Activated CD4-positive, alpha-beta T cell treated with anti-CD3 and anti-CD28 coated beads, Interleukin-2, amount 50 U/mL, for 24 hours (primary cell): ENCODE results near the gene COX11.

ENCODE experiments used
- DNase-seq, 2 donors: peaks; one replicate each; pipeline ENCODE4 v3.0.0-alpha.2; 2020; ENCODE audit warnings: low read depth in 1 of 2, low spot score in 1 of 2

Gene COX11, protein sequence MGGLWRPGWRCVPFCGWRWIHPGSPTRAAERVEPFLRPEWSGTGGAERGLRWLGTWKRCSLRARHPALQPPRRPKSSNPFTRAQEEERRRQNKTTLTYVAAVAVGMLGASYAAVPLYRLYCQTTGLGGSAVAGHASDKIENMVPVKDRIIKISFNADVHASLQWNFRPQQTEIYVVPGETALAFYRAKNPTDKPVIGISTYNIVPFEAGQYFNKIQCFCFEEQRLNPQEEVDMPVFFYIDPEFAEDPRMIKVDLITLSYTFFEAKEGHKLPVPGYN

DNA sequence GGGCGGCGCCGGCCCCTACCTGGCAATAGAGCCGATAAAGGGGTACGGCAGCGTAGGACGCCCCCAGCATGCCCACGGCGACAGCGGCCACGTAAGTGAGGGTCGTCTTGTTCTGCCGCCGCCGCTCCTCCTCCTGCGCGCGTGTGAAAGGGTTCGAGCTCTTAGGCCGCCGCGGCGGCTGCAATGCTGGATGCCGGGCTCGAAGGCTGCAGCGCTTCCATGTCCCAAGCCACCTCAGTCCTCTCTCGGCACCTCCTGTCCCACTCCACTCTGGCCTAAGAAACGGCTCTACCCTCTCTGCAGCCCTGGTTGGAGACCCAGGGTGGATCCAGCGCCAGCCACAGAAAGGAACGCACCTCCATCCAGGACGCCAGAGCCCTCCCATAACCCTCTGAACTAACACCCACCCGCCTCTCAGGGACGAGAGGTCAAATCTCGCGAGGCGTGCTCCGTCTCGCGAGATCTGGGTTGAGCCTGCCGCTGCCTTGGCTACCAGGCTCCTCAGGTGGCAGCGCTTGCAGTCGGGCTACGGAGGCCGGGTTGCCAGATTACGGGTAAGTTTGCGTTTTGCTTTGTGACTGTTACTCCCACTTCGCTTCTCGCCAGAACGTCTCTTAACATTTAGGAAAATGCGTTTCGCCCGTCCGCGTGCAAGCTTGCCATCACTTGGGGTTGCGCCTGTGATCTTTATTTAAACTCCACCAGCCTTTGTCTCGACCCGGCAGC lies at the start of gene COX11, which contains the start of gene STXBP4:
Gene COX11 (minus strand): TSS at position 393 of the 726 bp plus-strand sequence. CDS start 8 bp downstream, at position 385.
Gene STXBP4 (plus strand): TSS at position 504 of the 726 bp plus-strand sequence. CDS start 17,455 bp downstream, outside the sequence.
- DNase-seq = peak; percentile 85 to 92

- DNase-seq = no peak
These were observed 37.1 kb upstream of the COX11 start for GRCh38 chr17:55005520-55005919.

DNA sequence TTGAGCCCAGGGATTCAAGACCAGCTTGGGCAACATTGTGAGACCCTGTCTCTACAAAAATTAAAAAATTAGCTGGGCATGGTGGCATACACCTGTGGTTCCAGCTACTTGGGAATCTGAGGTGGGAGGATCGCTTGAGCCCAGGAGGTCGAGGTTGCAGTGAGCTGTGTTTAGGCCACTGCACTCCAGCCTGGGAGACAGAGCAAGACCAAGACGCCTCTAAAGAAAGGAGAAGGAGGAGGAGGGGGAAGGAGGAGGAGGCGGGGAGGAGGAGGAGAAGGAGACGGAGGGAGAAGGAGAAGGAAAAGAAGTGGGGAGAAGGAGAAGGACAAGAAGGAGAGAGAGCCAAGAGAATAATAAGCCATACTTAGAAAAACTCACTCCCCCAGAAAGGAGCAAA lies 36.0 kb upstream of the COX11 start:
- no peak for DNase-seq

GRCh38 chr17:55002458-55002857 lies 34.0 kb upstream of the COX11 start:
- no peak for DNase-seq

- DNase-seq = no peak
These were observed 28.0 kb upstream of the COX11 start for GRCh38 chr17:54996441-54996840.

- DNase-seq = peak in 1 of 2 donors; percentile 9
These were observed 24.6 kb upstream of the COX11 start for GRCh38 chr17:54992797-54993639.

GRCh38 chr17:54991567-54991966 lies 23.1 kb upstream of the COX11 start:
- DNase-seq = no peak

DNA sequence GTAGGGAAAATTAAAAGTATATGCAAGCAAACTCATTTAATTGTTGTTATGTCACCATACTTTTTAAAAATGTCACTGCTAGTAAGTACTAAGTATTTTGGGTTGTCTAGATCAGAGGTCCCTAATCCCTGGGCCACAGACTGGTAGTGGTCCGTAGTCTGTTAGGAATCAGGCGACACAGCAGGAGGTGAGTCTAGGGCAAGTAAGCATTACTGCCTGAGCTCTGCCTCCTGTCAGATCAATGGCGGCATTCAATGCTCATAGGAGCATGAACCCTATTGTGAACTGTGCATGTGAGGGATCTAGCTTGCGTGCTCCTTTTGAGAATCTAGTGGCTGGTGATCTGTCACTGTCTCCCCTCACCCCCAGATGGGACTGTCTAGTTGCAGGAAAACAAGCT lies 21.7 kb upstream of the COX11 start:
- no peak for DNase-seq

- DNase-seq = no peak
These were observed 17.0 kb upstream of the COX11 start for GRCh38 chr17:54985476-54985875.

DNA sequence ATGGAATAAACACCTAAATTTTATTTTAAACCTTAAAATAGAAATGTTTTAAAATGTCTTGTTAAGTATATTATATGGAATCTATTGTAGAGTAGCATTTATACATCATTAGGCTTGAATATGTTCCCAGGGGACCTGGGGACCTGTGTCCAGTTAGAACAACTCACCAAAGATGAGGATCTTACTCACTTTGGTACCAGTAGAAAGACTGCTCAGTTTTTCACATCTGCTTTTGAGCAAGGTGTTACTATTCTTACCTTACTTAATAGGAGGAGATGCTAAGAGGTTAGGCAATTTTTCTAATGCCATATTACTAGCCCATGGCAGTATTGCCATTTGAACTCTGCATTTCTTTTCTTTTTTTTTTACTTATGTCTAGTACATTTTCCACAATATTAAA lies 14.8 kb upstream of the COX11 start:
- no peak for DNase-seq

DNA sequence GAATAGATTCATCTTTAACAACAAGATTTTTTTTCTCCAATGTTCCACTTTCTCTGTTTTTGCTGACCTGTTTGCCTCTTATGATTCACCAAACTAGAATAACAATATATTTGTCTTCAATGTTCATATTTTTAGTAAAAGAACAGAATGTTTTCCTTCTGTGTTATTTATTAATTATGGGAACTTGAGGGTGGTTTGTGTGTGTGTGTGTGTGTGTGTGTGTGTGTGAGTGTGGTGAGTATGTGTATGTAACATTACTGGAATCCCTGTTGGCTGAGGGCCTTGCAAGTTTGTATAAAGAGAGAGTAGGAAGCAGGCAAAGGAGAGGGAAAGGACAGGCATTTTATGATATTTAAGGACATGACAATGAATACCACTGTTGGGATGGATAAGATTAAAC lies 13.9 kb upstream of the COX11 start:
- no peak for DNase-seq

DNA sequence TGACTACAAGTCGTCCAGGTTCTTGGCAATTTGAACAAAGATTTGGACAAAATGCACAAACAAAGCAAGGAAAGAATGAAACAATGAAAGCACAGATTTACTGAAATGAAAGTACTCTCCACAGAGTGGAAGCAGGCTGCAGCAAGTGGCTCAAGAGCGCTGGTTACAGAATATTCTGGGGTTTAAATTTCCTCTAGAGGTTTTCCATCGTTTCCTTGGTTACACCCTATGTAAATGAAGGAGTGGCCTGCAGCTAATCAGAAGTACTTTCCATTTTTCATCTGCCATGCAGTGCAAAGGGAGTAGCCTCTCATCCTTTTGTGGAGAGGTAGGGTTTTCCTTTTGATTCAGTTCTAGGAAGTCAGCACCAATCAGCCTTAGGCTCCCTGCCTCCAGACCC lies 11.9 kb upstream of the COX11 start:
- no peak for DNase-seq

GRCh38 chr17:54979657-54980056 lies 11.2 kb upstream of the COX11 start:
- no peak for DNase-seq

DNA sequence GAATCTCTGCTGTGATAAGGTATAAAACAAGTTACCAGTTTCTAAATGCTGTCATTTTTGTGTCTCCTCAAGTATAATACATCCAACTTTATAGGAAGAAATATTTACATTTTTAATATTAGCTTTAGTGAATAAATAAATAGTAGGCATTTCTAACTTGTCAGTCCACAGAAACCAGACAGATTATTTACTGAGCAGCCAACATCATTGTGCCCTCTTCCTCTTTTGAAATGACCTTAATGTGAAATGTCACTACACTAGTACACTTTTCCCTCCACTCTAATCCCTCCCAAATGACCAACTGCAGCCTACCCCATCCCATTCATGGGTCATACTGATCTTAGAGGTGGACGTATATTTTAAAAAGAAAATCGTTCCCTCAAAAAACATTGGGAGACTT lies 9.3 kb upstream of the COX11 start:
- DNase-seq = no peak

DNA sequence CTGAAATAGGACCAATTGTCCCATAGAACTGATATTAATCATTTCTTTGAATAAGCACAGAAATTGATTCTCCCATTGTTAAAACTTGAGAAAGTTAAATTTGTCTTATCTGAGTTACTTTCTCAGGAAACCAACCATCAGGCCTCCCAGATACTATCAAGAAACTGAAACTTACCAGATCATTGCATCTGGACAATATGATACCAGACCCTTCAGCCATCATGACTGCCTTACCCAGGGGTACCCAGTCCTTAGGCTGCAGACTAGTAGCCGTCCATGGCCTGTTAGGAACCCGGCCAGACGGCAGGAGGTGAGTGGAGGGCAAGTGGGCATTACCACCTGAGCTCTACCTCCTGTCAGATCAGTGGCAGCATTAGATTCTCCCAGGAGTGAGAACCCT lies 7.9 kb upstream of the COX11 start:
- DNase-seq = no peak

DNA sequence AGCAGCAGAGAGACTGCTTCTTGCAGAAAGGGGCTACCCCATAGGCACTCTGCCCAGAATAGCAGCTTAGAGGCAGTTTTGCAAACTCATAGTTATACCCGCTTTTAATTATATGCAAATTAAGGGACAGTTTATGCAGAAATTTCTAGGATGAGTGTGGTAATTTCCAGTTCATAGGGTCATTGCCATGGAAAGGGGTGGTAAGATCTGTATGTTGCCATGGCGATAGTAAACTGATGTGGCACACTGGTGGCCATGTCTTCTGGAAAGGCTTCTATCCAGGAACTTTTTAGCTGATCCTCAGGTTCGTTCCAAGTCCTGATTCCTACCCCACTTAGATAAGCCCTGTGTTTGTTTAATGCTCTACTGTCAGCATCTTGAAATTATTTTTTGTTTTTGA lies 6.3 kb upstream of the COX11 start:
- no peak for DNase-seq

DNA sequence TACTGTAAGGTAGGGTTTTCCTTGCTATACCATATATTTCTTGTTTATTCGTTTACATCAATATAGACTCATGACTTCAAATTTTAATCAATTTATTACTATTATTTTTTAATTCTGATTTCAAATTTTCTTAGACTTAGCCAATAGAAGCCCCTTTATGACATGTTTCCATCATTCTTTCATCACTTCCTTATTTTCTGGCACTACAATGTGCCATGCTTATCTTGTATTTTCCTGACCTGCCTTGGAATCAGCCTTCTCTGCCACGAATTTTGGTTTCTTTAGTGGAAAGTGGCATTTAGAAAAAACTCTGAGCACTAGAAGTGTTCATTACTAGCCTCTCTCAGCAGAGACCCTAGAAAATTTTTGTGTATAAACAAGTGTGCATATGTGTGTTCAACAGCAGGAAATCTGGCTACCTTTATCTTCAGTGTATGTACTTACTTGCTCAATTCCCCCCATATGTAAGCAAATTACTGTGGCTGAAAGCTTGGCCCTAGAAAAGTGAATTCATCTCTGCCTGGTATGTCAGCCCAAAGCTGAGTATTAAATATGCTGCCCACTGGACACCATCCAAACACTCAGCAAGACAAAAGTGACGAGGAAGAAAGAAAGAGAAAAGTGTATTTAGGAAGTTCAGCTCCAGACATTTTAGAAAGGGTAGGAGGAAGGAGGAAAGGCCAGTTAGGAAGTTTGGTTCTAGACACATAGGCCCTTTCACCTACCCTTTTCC lies 4.1 kb upstream of the COX11 start:
- no peak for DNase-seq

- no peak for DNase-seq
These were observed 3.4 kb upstream of the COX11 start for GRCh38 chr17:54971901-54972300.

GRCh38 chr17:54971147-54971546 lies 2.7 kb upstream of the COX11 start:
- DNase-seq = no peak

DNA sequence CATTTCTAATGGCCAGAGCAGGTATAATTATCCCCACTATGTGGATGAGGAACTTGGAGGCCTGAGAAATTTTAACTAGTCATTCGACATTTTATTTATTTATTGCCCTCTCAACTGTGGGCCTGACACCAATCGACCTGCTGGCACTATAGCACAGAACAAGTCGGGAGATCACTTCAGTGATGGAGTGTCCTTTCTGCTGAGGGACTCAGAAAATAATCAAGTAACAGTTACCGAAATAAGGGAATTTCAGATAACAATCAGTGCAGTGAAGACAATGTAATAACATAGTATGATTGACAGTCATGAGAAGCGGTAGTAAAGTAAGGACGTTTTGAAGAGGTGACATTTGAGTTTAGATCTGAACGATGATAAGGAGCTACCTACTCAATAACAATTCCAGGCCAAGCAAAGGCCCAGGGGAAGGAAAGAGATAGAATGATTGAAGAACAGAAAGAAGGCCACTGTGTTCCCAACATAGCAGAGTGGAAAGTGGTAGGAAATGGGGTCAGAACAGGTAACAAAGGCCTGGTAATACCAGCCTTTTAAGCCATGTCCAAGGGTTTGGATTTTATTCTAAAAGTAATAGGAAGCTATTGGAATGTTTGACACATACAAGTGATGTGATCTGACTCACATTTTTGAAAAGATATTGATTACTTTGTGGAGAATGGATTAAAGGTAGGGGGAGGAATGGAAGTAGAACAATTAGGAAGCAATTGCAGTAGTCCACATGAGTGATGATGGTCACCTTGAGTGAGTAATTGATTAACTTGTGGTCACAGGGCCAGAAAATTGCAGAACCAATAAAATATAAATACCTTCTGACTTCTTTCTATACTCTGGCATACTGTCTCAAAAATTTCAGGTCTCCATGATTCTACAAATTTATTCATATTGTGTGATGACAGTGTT lies 1.5 kb upstream of the COX11 start:
- no peak for DNase-seq
